Activated CD4-positive, alpha-beta T cell treated with anti-CD3 and anti-CD28 coated beads, Interleukin-2, Interleukin-6, amounts not matched to agents 100 ng/mL and 50 ng/mL, durations not matched to agents 16 hours and 8 hours (primary cell): ENCODE results near the gene RAB17.
A peak's percentile ranks its signal among the peaks of the same experiment; 100 is the strongest.

ENCODE experiments used
- DNase-seq: peaks from one replicate; pipeline ENCODE4 v3.0.0-alpha.2; 2020

RAB17 gene

GRCh38 chr2:237576974-237577373 is 13.6 kb downstream of the RAB17 start:
- DNase-seq = no peak

- DNase-seq = no peak
Measured at GRCh38 chr2:237575869-237576862, 14.4 kb downstream of the RAB17 start.

- no peak for DNase-seq
Measured at GRCh38 chr2:237574894-237575868, 15.4 kb downstream of the RAB17 start.

- no peak for DNase-seq
Measured at GRCh38 chr2:237574467-237574866, 16.1 kb downstream of the RAB17 start.

GRCh38 chr2:237573721-237574415 is 16.7 kb downstream of the RAB17 start:
- no peak for DNase-seq

GRCh38 chr2:237572742-237573101 is 17.8 kb downstream of the RAB17 start:
- no peak for DNase-seq

- DNase-seq = peak; percentile 90
Measured at GRCh38 chr2:237572021-237572741, 18.4 kb downstream of the RAB17 start.

- DNase-seq = no peak
Measured at GRCh38 chr2:237571551-237571950, 19.0 kb downstream of the RAB17 start.

GRCh38 chr2:237570776-237571335 is 19.7 kb downstream of the RAB17 start:
- DNase-seq = no peak

GRCh38 chr2:237569896-237570295 is 20.6 kb downstream of the RAB17 start:
- DNase-seq = no peak

GRCh38 chr2:237569041-237569440 is 21.5 kb downstream of the RAB17 start:
- no peak for DNase-seq

- DNase-seq = no peak
Measured at GRCh38 chr2:237568121-237568660, 22.3 kb downstream of the RAB17 start.

GRCh38 chr2:237567276-237568029 is 23.1 kb downstream of the RAB17 start:
- DNase-seq = no peak

GRCh38 chr2:237566401-237567235 is 23.9 kb downstream of the RAB17 start, which contains the start of gene PRLH:
Gene PRLH, plus strand, starts transcription at chr2:237566574. Its CDS starts 0 bp downstream, at chr2:237566574.
- no peak for DNase-seq

- no peak for DNase-seq
Measured at GRCh38 chr2:237565974-237566373, 24.6 kb downstream of the RAB17 start.

GRCh38 chr2:237564526-237565131 is 25.9 kb downstream of the RAB17 start:
- DNase-seq = no peak

- no peak for DNase-seq
Measured at GRCh38 chr2:237563816-237564215, 26.7 kb downstream of the RAB17 start.

- no peak for DNase-seq
Measured at GRCh38 chr2:237561221-237561620, 29.3 kb downstream of the RAB17 start.
